ENCODE results near the gene IFNA16.

Gene IFNA16

GRCh38 chr9:21234153-21234687, 17.1 kb upstream of the IFNA16 start:
- H4K20me1 ChIP-seq (ENCODE audit: low read depth, low read length) = no peaks in the 10 kb centered on the region
- no peaks in the 10 kb centered on the region for H3K27me3 ChIP-seq (ENCODE audit: low read length)
- H3F3A ChIP-seq (ENCODE audit: insufficient read depth) = no peaks in the 10 kb centered on the region
- no peaks in the 10 kb centered on the region for H3K9me2 ChIP-seq (replicated peaks; ENCODE audit: insufficient read depth, low read length)
- H3K9me3 ChIP-seq (ENCODE audit: insufficient read depth, low read length) = no peaks in the 10 kb centered on the region
- no peak overlapping the region for H3K27ac ChIP-seq (ENCODE audit: low read depth, low read length)
- H3K9ac ChIP-seq (ENCODE audit: low read length) = no peak overlapping the region
- TF ChIP-seq EZH2phosphoT487 (conservative IDR thresholded peaks at IDR 0.05; ENCODE audit: low read length) = no peak
- no peak for TF ChIP-seq CTCF (IDR thresholded peaks at IDR 0.05; ENCODE audit: insufficient read depth, low read length, poor library complexity, severe bottlenecking)
- no peaks in the 10 kb centered on the region for H3K36me3 ChIP-seq (ENCODE audit: low read length)
- no peak overlapping the region for H3K4me3 ChIP-seq (ENCODE audit: insufficient read depth, low read length, poor library complexity, severe bottlenecking)
- no peak overlapping the region for H2AFZ ChIP-seq (ENCODE audit: low read depth, low read length, severe bottlenecking)
- H3K4me2 ChIP-seq (ENCODE audit: low read depth, low read length, poor library complexity, severe bottlenecking) = no peak overlapping the region
- H3K79me2 ChIP-seq (ENCODE audit: insufficient read depth, low read length) = no peaks in the 10 kb centered on the region

GRCh38 chr9:21233258-21233657, 16.1 kb upstream of the IFNA16 start:
- Histone ChIP-seq H3K36me3 (ENCODE audit: low read length) (no peaks in the 10 kb centered on the region), H3K4me3 (ENCODE audit: insufficient read depth, low read length, poor library complexity, severe bottlenecking) (no peak overlapping the region), H3K27ac (ENCODE audit: low read depth, low read length) (no peak overlapping the region), H3K9me2 (replicated peaks; ENCODE audit: insufficient read depth, low read length) (no peaks in the 10 kb centered on the region), H2AFZ (ENCODE audit: low read depth, low read length, severe bottlenecking) (no peak overlapping the region), H4K20me1 (ENCODE audit: low read depth, low read length) (no peaks in the 10 kb centered on the region), H3F3A (ENCODE audit: insufficient read depth) (no peaks in the 10 kb centered on the region), H3K9me3 (ENCODE audit: insufficient read depth, low read length) (no peaks in the 10 kb centered on the region), H3K4me2 (ENCODE audit: low read depth, low read length, poor library complexity, severe bottlenecking) (no peak overlapping the region), H3K27me3 (ENCODE audit: low read length) (no peaks in the 10 kb centered on the region), H3K9ac (ENCODE audit: low read length) (no peak overlapping the region), H3K79me2 (ENCODE audit: insufficient read depth, low read length) (no peaks in the 10 kb centered on the region)
- TF ChIP-seq CTCF (IDR thresholded peaks at IDR 0.05; ENCODE audit: insufficient read depth, low read length, poor library complexity, severe bottlenecking) (no peak), EZH2phosphoT487 (conservative IDR thresholded peaks at IDR 0.05; ENCODE audit: low read length) (no peak)

- TF ChIP-seq CTCF (IDR thresholded peaks at IDR 0.05; ENCODE audit: insufficient read depth, low read length, poor library complexity, severe bottlenecking) (no peak), EZH2phosphoT487 (conservative IDR thresholded peaks at IDR 0.05; ENCODE audit: low read length) (no peak)
- no peaks in the 10 kb centered on the region for H3K79me2 ChIP-seq (ENCODE audit: insufficient read depth, low read length)
- H3K4me3 ChIP-seq (ENCODE audit: insufficient read depth, low read length, poor library complexity, severe bottlenecking) = no peak within 1 kb of the TSS
Measured at GRCh38 chr9:21228122-21228521, 11.0 kb upstream of the IFNA16 start, which contains the start of gene IFNA17. Gene IFNA17 (minus strand): TSS chr9:21228222. CDS start chr9:21228173, 49 bp downstream.

More at GRCh38 chr9:21228122-21228521, 11.0 kb upstream of the IFNA16 start, which contains the start of gene IFNA17:
- Histone ChIP-seq H3K9me2 (replicated peaks; ENCODE audit: insufficient read depth, low read length) (no peaks in the 10 kb centered on the region), H3F3A (ENCODE audit: insufficient read depth) (no peaks in the 10 kb centered on the region), H4K20me1 (ENCODE audit: low read depth, low read length) (no peaks in the 10 kb centered on the region), H3K36me3 (ENCODE audit: low read length) (no peaks in the 10 kb centered on the region), H3K9me3 (ENCODE audit: insufficient read depth, low read length) (no peaks in the 10 kb centered on the region), H2AFZ (ENCODE audit: low read depth, low read length, severe bottlenecking) (no peak within 1 kb of the TSS), H3K4me2 (ENCODE audit: low read depth, low read length, poor library complexity, severe bottlenecking) (no peak within 1 kb of the TSS), H3K27me3 (ENCODE audit: low read length) (no peaks in the 10 kb centered on the region), H3K27ac (ENCODE audit: low read depth, low read length) (no peak within 1 kb of the TSS), H3K9ac (ENCODE audit: low read length) (no peak within 1 kb of the TSS)

Data from SU-DHL-6 (cell line).